Activated T-helper 1 cell treated with anti-CD3 and anti-CD28 coated beads, Interleukin-12 subunit alpha, Interleukin-12 subunit beta, Interleukin-2, Interleukin-4 antibody, amounts not matched to agents 30 ng/mL and 10 ng/mL and 1 ng/mL, durations not matched to agents 14 hours and 24 hours and 36 hours (primary cell): ENCODE measurements around the gene MROH2B. TPM values are rescaled to one million over a fixed set of nuclear protein-coding genes. Genes with fewer than 3 reads are reported as not detected.

ENCODE experiments used
- DNase-seq: peaks from one replicate; pipeline ENCODE4 v3.0.0; 2021; ENCODE audit warnings: low spot score
- H3K27ac Mint-ChIP-seq: one replicate; pipeline ENCODE4 v1.8.0; 2021; ENCODE audit warnings: mild to moderate bottlenecking, mixed read lengths
- H3K27me3 Mint-ChIP-seq: one replicate; pipeline ENCODE4 v1.8.0; 2022; ENCODE audit warnings: mild to moderate bottlenecking, moderate library complexity, mixed read lengths; ENCODE audit not compliant: insufficient read depth
- H3K36me3 Mint-ChIP-seq: one replicate; pipeline ENCODE4 v1.8.0; 2021; ENCODE audit warnings: low read depth, mixed read lengths
- H3K4me1 Mint-ChIP-seq: one replicate; pipeline ENCODE4 v1.8.0; 2021; ENCODE audit warnings: low read depth, mixed read lengths
- H3K4me3 Mint-ChIP-seq: one replicate; pipeline ENCODE4 v1.8.0; 2021; ENCODE audit warnings: mild to moderate bottlenecking, moderate library complexity, mixed read lengths
- H3K9me3 Mint-ChIP-seq: one replicate; pipeline ENCODE4 v1.8.0; 2021; ENCODE audit warnings: mixed read lengths
- intact Hi-C: fragments of 100-400 bp; cut with micrococcal nuclease; formaldehyde crosslinking; loops from one replicate; pipeline ENCODE4 v1.15.1; 2024
- total RNA-seq: library from RNA; stranded (reverse); gene quantifications from 2 replicates; pipeline ENCODE4 v1.2.3, GENCODE V29; 2022

The MROH2B gene
- total RNA-seq, 1 donor from 2014 or later: not detected

- no peaks in the 10 kb centered on the region for H3K36me3 Mint-ChIP-seq
Measured at GRCh38 chr5:41003670-41004376, 67.3 kb downstream of the MROH2B start.

GRCh38 chr5:40999966-41000365 is 71.2 kb downstream of the MROH2B start:
- Mint-ChIP-seq H3K4me1 (no peaks in the 10 kb centered on the region), H3K27ac (no peak overlapping the region), H3K27me3 (peaks cover 2% of the 10 kb centered on the region)

More at GRCh38 chr5:41003670-41004376, 67.3 kb downstream of the MROH2B start:
- no peaks in the 10 kb centered on the region for H3K27me3 Mint-ChIP-seq
- no peak for DNase-seq
- no peaks in the 10 kb centered on the region for H3K4me1 Mint-ChIP-seq
- intact Hi-C loops: no loop called here
- H3K4me3 Mint-ChIP-seq: no peak overlapping the region
- no peak overlapping the region for H3K27ac Mint-ChIP-seq
- no peaks in the 10 kb centered on the region for H3K9me3 Mint-ChIP-seq

GRCh38 chr5:40999142-40999541 is 72.0 kb downstream of the MROH2B start:
- Mint-ChIP-seq H3K27me3 (peaks cover 2% of the 10 kb centered on the region), H3K4me3 (no peak overlapping the region), H3K36me3 (no peaks in the 10 kb centered on the region), H3K4me1 (no peaks in the 10 kb centered on the region), H3K9me3 (no peaks in the 10 kb centered on the region), H3K27ac (no peak overlapping the region)
- DNase-seq: no peak
- intact Hi-C loops: no loop called here

More at GRCh38 chr5:40999966-41000365, 71.2 kb downstream of the MROH2B start:
- Mint-ChIP-seq H3K36me3 (no peaks in the 10 kb centered on the region), H3K4me3 (no peak overlapping the region), H3K9me3 (no peaks in the 10 kb centered on the region)
- DNase-seq: no peak
- intact Hi-C loops: no loop called here

DNA sequence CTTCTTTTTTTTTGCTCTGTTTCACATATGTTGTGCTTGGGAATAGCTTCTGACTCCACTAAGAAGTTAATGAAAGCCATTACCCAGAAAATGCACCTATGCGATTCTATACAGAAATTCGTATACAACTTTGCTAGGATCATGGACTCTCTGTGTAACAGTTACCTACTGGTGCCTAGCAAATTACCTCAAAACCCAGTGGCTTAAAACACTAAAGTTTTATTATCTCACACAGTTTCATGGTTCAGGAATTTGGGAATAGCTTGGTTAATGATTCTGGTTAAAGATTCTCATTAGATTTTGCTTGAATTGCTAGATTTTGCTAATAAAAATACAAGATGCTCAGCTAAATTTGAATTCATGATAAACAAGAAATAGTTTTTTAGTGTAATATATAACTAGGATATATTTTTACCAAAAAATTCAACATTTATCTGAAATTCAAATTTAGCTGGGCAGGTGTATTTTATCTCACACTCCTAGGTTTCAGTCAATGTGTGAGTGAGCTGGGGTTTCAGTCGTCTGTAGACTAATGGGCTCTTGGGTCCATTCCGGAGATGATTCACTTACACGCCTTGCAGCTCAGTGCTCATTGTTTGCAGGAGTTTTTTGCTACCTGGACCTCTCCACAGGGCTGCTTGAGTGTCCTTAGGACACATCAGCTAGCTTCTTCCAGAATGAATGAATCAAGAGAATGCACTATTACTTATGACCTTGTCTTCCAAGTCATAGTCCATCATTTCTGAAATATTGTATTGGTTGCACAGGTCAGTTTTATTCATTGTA is 75.1 kb downstream of the MROH2B start:
- Mint-ChIP-seq H3K36me3 (no peaks in the 10 kb centered on the region), H3K27me3 (peaks cover 2% of the 10 kb centered on the region)
- intact Hi-C loops: no loop called here

DNA sequence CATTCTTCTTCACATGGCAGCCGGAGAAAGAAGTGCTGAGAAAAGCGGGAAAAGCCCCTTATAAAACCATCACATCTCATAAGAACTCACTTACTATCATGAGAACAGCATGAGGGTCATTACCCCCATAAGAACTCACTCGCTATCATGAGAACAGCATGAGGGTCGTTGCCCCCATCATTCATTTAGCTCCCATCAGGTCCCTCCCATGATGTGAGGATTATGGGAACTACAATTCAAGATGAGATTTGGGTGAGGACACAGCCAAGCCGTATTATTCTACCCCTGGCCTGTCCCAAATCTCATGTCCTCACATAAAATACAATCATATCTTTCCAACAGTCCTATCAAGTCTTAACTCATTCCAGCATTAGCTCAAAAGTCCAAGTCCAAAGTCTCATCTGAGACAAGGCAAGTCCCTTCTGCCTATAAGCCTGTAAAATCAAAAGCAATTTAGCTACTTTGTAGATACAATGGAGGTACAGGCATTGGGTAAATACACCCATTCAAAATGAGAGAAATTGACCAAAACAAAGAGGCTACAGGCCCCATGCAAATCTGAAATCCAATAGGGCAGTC is 79.1 kb downstream of the MROH2B start:
- Mint-ChIP-seq H3K27ac (no peak overlapping the region), H3K27me3 (peaks cover 2% of the 10 kb centered on the region)

More for the DNA sequence above, 75.1 kb downstream of the MROH2B start:
- Mint-ChIP-seq H3K27ac (no peak overlapping the region), H3K4me3 (no peak overlapping the region), H3K9me3 (no peaks in the 10 kb centered on the region), H3K4me1 (no peaks in the 10 kb centered on the region)
- no peak for DNase-seq

GRCh38 chr5:40991168-40991980 is 79.8 kb downstream of the MROH2B start:
- DNase-seq: no peak
- Mint-ChIP-seq H3K36me3 (no peaks in the 10 kb centered on the region), H3K4me1 (no peaks in the 10 kb centered on the region), H3K27me3 (peaks cover 2% of the 10 kb centered on the region), H3K27ac (no peak overlapping the region), H3K9me3 (no peaks in the 10 kb centered on the region), H3K4me3 (no peak overlapping the region)
- intact Hi-C loops: no loop called here

More for the DNA sequence above, 79.1 kb downstream of the MROH2B start:
- H3K4me3 Mint-ChIP-seq: no peak overlapping the region
- no peaks in the 10 kb centered on the region for H3K36me3 Mint-ChIP-seq
- H3K9me3 Mint-ChIP-seq: no peaks in the 10 kb centered on the region
- intact Hi-C loops: no loop called here
- DNase-seq: no peak
- no peaks in the 10 kb centered on the region for H3K4me1 Mint-ChIP-seq

DNA sequence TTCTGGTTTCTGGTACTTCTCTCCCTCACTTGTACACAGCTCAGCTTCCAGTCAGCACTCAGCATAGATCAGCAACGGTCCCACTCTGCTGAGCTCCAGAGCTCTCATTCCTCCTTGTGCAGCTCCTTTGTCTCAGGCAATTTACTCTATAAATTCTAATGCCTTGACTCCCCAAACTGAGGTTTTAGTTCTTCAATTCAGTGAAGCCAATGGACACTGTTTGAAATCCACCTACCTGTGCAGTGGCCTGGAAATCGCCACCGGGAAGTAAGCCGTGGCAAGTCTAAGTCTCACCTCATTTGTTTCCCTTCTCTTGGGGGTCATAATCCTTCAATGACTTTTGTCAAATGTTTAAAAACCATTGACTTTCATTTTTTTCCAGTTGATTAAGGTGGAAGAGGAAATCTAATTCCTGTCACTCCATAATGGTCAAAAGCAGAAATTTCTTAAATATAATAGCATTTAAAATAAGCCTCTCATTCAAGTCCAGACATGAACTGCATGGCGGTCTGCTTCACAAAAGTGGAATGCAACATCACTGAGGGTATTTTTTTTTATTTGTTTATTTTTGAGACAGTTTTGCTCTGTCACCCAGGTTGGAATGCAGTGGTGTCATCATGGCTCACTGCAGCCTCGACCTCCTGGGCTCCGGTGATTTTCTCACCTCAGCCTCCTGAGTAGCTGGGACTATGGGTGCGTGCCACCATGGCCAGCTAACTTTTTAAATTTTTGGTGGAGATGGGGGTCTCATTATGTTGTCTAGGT is 82.2 kb downstream of the MROH2B start:
- H3K36me3 Mint-ChIP-seq: no peaks in the 10 kb centered on the region
- no peak overlapping the region for H3K4me3 Mint-ChIP-seq
- no peak for DNase-seq
- H3K4me1 Mint-ChIP-seq: no peaks in the 10 kb centered on the region
- no peak overlapping the region for H3K27ac Mint-ChIP-seq
- intact Hi-C loops: no loop called here
- H3K9me3 Mint-ChIP-seq: no peaks in the 10 kb centered on the region
- no peaks in the 10 kb centered on the region for H3K27me3 Mint-ChIP-seq

GRCh38 chr5:40987349-40987748 is 83.8 kb downstream of the MROH2B start:
- Mint-ChIP-seq H3K4me1 (no peaks in the 10 kb centered on the region), H3K9me3 (no peaks in the 10 kb centered on the region), H3K27me3 (no peaks in the 10 kb centered on the region), H3K36me3 (no peaks in the 10 kb centered on the region), H3K4me3 (no peak overlapping the region), H3K27ac (no peak overlapping the region)
- DNase-seq: no peak
- intact Hi-C loops: no loop called here

- intact Hi-C loops: no loop called here
- no peak overlapping the region for H3K27ac Mint-ChIP-seq
Measured at GRCh38 chr5:40986666-40987065, 84.5 kb downstream of the MROH2B start.

GRCh38 chr5:40985501-40985900 is 85.6 kb downstream of the MROH2B start:
- H3K27ac Mint-ChIP-seq: no peak overlapping the region
- H3K4me3 Mint-ChIP-seq: no peak overlapping the region
- DNase-seq: no peak
- H3K9me3 Mint-ChIP-seq: no peaks in the 10 kb centered on the region
- no peaks in the 10 kb centered on the region for H3K4me1 Mint-ChIP-seq
- intact Hi-C loops: no loop called here
- no peaks in the 10 kb centered on the region for H3K27me3 Mint-ChIP-seq
- no peaks in the 10 kb centered on the region for H3K36me3 Mint-ChIP-seq

More at GRCh38 chr5:40986666-40987065, 84.5 kb downstream of the MROH2B start:
- no peak for DNase-seq
- Mint-ChIP-seq H3K36me3 (no peaks in the 10 kb centered on the region), H3K27me3 (no peaks in the 10 kb centered on the region), H3K4me3 (no peak overlapping the region), H3K9me3 (no peaks in the 10 kb centered on the region), H3K4me1 (no peaks in the 10 kb centered on the region)

DNA sequence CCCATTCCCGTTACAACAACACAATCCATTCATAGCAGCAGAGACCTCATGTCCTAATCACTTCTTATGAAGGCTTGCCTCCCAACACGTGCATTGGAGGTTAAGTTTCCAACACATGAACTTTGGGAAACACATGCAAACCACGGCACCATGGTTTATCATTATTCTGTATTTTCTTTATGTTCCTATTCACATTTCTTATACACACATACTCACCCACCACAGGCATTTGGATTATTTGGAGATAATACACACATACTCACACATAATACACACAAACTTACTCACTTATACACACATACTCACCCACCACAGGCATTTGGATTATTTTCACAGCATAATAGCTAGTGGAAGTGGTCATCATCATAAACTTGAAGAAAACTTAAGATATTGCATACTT is 86.3 kb downstream of the MROH2B start:
- intact Hi-C loops: no loop called here
- H3K4me3 Mint-ChIP-seq: no peak overlapping the region
- no peaks in the 10 kb centered on the region for H3K27me3 Mint-ChIP-seq
- H3K4me1 Mint-ChIP-seq: no peaks in the 10 kb centered on the region
- H3K27ac Mint-ChIP-seq: no peak overlapping the region
- H3K9me3 Mint-ChIP-seq: no peaks in the 10 kb centered on the region
- DNase-seq: no peak
- no peaks in the 10 kb centered on the region for H3K36me3 Mint-ChIP-seq

DNA sequence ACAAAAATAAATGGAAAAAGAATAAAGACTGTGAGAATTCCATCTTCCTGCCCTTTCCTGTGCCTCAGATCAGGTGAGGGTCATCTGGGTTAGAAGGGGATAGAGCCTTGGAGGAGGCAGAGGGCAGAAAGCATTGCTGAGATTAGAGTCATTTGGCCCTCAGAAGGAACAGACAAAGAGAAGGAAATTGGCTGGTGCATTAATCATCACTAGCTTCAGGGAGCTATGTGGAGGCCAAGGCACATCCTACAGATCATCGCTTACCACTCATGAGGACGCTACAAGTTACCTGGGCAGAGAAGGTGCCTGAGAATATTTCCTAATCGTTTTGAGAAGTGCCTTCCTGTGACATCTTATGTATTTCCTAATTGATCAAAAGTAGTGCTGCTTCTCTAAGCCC is 87.4 kb downstream of the MROH2B start:
- no peaks in the 10 kb centered on the region for H3K9me3 Mint-ChIP-seq
- no peaks in the 10 kb centered on the region for H3K4me1 Mint-ChIP-seq
- no peak overlapping the region for H3K4me3 Mint-ChIP-seq
- peaks cover 3% of the 10 kb centered on the region for H3K27me3 Mint-ChIP-seq
- no peak for DNase-seq
- no peak overlapping the region for H3K27ac Mint-ChIP-seq
- intact Hi-C loops: no loop called here
- no peaks in the 10 kb centered on the region for H3K36me3 Mint-ChIP-seq
